Activated CD8-positive, alpha-beta memory T cell treated with anti-CD3 and anti-CD28 coated beads, Interleukin-2, amount 50 U/mL, for 4 hours (primary cell): Measurements from ENCODE around the gene GIT1.

ENCODE experiments used
- DNase-seq: peaks from one replicate; pipeline ENCODE4 v3.0.0-alpha.2; 2020

Gene GIT1

DNA sequence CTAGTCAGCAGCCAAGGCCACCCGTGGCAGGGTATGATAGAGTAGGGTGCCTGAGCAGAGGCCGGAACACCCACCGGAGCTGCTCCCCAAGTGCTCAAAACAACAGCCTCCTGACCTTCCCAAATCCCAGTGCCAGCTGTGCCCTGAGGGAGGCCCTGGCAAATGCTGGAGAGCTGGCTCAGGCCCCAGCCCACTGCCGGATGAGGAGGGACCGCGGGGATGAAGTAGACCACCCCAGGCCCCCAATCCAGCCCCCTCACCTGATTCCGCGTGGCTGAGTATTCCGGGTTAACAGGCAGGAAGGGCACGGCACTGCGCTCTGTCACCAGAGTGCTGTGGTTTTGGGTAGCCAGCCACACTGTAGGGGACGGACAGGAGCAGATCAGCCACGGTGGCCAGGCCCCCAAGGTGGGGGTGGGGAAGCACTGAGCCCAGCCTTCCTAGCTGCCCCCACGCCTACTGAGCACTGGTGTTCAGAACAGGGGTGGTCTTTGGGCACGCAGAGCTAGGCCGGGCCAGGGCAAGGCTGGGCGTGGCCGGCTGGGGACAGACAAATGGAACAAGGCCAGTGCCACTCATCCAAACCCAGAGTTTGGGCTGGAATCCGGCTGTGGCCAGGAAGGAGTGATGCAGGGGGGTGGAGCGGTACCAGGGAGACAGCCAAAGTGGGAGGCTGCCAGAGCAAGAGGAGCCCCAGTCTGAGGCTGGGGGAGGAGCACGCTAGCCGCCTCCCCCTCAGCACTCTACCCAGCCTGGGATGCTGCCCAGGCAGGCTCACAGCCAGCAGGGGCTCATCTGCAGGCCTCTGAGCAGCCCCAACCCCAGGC lies 11.8 kb downstream of the GIT1 start:
- DNase-seq, result peak; percentile 17

DNA sequence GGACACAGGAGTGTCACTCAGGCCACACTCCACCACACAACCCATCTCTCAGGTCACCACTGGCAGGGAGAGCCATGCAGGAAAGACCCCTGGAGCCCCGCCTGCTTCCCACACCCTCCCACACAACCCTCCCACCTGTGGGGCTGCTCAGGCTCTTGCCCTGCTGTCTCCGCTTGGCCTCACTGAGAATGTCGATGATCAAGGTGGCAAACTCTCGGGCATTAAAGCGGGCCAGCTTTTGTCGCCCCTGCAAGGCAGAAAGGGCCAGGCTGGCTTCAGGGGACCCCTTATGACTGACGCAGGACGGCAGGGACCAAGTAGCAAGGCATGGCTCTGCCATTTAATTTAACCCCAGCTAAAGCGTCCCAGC lies 12.5 kb downstream of the GIT1 start:
- no peak for DNase-seq

DNA sequence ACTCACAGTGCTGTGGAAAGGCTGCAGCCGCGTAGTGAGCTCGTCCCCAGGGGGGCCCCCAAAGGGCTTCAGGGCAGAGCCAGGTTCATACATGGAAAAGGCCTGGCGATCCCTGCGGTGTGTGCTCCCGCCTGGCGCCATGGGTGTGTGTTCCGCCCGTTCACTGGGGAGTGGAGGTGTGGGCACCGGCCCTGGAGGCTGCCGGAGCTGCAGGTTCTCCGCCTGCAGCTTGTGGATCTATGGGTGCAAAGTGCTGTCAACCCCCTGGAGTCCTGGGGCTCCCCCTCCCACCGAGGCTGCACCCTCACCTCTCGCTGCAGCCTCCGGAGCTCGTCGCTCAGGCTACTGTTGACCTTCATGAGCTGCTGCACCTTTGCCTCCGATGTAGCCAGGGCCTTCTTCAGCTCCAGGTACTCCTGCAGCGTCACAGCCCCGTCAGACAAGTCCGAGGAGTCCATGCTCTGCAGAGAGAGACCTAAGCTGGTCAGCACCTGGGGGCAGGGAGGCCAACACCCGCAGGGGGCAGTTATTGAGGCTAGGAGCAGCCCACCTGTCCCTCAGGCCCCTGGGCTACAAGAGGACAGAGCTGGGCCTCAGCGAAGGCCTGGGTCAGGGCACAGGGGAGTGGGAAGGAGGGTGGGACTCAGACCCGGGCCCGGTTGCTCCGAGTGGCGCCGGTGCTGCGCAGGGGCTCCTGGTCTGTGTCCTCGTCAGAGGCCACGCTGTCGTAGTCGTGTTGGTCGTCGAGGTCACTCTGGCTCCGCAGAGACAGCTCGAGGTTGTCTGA lies 13.0 kb downstream of the GIT1 start:
- no peak for DNase-seq

DNA sequence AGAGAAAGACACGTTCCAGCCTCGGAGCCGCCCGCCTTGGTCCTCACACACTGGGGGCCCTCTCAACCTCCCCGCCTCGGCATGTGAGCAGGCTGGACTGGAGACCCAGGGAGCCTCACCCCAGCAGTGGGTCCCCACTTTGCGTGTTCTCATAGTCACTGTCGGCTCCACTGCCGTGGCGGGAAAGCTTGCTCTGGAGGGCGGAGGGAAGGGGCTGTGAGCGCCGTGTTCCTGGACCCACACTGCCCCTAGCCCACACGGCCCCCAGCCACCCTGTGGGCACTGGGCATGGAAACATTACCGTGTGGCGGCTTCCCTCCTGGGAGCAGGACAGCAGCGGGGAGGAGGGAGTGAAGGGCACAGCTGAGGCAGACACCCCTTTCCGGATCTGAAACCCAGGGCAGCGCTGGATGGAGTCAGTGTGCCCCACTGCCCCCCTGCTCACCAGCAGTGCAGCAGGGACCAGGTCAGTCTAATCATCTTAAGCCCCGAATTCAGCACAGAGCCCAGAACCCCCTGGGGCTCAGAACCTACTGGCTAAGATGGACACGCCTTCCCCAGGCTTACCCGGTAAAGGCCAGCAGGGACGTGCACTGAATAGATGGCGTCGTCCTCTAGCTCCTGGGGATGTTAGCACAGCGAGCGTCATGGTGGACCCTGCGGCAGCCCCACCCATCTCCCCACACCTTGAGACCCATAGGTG lies 13.8 kb downstream of the GIT1 start:
- peak; percentile 14 for DNase-seq

DNA sequence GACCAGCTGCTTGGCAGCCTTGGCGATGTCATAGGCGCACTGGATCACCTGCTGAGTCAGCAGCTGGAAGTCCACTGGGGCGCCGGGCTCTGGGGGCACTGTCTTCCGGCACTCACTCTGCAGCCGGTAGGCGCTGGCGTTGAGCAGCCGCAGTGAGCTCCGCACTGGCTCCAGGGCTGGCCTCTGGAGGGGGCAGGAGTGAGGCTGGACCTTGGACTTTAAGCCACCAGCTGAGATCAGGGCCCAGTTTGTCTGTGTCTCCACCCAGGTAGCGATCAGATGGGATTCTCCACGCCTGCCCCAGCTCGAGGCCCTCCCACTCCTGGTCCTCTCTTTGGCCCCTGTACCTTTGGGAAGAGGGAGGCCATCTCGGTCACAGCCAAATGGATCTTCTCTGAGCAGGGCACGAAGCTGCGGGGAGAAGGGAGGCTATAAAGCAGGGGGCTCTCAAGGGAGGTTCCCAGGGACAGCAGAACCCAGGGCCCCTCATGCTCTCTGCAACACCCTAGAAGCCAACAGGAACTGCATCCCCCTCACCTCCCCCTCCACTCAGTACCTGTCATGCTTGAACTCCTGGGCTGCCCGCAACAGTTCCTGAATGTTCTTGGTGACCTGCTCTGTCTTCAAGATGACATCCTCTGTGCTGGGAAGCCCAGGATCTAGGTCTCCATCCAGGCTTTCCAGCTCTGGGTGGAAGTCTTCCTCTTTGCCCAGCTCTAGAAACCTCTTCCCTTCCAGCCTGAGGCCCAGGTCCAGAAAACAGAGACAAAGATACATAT lies 14.5 kb downstream of the GIT1 start:
- DNase-seq, result peak; percentile 14

DNA sequence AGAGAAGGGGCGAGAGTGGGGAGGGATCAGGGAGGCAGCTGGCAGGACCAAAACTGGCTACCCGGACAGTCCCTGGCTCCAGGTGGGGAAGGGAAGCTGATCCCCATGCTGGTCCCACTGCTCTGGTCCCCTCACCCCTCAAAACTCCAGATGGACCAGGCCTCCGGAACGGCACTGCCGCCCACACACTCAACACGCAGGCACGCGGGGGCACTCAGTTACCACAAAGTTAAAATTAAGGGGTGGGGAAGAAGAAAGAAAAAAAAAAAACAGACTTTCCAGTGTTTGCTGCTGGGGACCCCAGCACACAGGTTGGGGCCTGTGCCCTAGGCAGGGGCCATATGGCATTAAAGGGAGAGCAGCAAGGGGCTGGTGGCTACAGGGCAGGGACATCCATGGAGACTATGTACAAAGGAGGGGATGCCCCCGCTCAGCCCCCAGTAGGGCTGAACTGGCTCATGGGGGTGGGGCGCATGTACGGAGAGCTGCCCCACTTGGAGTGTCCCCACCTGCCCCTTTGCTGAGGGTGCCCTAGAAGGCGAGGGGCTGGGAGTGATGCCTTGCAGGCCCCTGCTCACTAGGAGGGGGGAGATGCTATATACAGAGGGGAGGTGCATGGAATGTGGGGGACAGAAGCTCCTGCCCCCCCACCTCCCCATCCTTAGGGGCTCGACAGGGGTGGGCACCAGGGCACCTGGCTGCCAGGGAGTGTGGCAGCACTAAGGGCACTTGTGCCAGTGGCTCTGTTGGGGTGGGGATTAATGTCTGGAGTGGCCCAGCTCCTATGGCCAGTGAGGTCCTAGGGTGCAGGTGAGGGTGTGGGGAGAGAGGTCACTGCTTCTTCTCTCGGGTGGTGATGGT lies 15.3 kb downstream of the GIT1 start:
- DNase-seq, result peak; percentile 14

DNA sequence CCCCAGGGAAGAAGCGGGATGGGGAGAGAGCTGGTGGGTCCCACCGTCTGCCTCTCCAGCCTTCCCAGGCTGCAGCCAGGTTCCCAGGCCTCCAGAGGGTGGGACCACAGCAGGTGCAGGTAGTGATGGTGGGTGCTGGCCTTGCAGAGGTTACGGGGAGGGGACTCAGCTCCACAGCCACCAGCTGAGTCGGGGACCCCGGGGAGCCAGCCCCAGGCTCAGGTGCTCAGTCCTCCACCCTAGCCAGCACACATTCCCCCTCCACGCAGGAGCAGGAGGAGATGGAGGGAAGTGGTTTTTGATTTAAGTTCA lies 15.9 kb downstream of the GIT1 start:
- peak; percentile 15 for DNase-seq

DNA sequence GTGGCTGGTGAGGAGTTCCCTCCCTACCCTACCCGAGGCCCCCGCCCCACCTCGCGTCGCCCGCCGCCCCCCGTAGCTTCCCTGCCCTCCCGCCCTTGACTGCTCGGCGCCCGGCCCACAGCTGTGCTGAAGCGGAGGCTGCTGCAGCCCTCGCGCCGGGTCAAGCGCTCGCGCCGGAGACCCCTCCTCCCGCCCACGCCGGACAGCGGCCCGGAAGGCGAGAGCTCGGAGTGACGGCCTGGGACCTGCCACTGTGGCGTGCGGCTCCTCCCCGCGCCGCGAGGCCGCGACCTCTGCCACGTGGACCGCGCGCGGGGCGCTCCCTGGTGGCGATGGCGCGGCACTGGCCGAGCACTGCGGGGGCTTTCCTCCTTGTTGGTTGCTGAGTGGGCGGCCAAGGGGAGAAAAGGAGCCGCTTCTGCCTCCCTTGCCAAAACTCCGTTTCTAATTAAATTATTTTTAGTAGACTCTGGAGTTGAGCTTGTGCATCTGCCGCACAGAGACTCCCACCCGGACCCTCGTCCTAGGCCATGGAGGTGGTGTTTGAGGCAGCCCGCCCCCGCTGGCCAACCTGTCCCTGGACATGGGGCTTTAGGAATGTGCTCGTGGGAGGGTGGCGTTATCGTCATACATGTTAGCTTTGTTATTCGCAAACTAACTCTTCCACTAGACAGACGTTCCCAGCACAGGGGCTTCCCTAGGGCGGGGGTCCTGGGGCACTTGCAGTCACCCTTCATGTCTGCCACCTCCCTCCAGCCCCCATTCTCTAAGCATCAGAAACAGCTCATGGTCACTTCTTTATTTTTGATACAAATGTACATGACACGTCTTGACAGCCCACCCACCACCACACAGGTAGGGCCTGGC lies 16.5 kb downstream of the GIT1 start:
- DNase-seq, result peak; percentile 73

DNA sequence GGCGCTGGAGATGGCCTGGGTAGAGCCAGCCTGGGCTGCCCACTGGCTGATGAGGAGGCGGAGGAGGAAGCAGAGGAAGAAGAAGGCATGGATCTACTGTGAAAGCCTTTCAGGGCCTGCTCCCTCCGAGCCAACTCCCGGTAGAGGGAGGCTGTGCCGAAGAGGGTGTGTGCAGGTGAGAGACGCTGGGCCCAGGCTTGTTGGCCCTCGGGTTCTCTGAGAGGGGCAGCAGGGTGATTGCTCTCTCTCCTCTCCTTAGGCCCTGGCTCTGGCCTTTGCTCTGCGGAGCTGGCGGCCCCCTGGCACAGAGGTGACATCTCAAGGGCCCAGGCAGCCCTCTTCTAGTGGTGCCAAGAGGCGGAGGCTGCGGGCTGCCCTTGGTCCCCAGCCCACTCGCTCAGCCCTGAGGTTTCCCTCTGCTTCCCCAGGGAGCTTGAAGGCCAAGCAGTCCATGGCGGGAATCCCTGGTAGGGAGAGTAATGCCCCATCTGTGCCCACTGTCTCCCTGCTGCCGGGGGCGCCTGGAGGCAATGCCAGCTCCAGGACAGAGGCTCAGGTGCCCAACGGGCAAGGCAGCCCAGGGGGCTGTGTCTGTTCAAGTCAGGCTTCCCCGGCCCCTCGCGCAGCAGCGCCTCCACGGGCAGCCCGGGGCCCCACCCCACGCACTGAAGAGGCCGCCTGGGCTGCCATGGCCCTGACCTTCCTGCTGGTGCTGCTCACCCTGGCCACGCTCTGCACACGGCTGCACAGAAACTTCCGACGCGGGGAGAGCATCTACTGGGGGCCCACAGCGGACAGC lies 17.4 kb downstream of the GIT1 start:
- DNase-seq, result peak; percentile 13

DNA sequence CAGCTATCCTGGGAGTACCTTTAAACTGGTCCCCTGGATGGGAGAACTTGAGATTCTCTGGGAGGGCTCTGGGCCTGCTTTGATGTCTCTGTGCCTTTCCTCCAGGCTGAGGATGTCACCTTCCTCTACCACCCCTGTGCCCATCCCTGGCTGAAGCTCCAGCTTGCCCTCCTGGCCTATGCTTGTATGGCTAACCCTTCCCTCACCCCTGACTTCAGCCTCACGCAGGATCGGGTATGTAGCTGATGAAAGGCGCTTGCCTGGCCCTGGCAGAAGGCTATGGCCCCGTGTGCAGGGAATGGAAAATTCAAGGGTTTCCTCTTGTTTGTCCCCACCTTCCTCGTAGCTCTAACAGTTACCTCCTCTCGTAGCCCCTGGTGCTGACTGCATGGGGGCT lies 18.0 kb downstream of the GIT1 start:
- DNase-seq, result no peak

DNA sequence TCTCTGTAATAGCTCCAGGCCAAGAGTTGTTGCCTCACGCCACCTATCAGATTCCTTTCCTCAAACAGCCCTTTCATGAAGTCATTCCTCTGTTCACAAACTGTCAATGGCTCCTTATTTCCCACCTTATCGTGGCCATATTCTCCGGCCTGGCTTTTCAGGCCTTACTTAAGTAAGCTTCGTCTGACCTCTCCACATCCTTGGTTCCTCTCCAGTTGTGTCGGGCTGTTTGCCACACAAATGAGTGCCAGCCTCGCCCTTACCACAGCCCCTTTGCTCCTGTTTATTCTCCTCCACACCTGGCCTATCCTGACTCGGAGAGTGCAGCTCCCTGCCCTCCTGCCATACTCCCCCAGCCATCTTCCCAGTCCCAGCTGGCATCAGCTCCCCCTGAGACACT lies 18.9 kb downstream of the GIT1 start:
- DNase-seq, result no peak

DNA sequence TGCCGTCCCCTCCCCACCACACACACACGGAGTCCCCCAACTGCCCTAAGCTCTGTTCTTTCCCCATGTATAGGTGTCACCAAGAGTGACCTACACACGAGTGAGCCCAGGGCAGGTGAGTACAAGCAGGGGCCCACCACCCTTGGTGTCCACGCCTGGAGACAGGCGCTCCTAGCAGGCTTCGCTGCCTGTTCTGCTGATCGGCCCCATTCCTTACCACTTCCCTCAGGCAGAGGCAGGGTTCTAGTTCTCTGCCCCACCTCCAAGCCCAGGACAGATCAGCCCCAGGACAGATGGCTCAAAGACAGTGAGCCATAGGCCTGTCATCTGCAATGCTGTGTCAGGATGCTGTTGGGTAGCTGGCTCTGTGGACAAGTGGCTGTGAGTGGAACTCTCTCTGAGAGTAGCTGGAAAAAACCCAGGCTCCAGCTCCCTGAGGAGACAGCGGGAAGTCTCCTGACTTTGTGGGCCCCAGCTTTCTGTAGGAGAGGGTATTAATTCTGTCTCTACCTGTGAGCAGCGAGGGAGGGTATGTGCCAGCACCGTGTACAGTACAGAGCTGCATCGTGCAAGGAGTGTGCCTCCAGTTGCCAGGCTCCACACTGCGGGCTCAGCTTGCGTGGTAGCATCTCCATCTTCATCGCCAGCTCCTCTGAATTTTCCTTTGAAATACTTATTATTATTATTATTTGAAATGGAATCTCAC lies 20.1 kb downstream of the GIT1 start:
- peak; percentile 16 for DNase-seq

DNA sequence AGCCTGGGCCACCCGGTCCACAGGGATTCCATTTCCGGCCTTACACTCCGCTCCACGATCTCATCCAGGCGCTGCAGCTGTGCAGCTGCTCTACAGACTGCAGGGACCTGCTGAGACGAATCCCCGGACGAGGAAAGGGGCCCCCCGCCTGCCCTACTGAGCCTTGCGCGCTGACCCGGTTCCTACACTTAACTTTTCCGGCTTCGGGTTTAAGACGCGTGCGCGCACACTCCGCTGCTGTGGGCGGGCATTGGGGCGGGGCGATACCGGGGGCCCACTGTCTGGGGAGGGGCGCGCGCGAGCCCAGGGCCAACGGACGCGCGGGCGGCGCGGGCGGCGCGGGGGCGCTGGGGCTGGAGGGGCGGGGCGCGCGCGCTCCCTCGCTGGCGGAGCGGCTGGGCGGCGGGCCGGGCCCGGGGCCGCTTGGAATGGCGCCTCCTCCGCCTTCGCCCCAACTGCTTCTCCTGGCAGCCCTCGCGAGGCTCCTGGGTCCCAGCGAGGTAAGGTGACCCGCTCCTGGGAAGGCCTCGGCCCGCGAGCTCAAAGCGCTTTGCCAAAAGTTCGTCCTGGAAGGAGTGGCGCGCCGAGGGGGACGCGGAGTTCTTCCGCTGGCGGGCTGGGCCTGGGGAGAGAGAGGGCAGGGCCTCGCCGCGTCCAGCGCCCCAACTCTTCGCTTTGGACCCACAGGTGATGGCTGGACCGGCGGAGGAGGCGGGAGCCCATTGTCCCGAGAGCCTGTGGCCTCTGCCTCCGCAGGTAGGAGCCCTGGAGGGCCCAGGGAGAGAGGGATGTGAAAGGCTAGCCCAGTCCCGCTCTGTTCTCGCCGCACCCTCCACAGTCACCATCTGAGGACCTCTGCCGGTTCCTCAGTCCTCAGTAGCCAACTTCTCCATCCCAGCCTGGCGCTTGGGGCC lies 20.9 kb downstream of the GIT1 start, which contains the start of gene TP53I13:
Gene TP53I13 (plus strand): TSS at position 371 of the 914 bp plus-strand sequence. CDS start 58 bp downstream, at position 429.
- peak; percentile 93 for DNase-seq

DNA sequence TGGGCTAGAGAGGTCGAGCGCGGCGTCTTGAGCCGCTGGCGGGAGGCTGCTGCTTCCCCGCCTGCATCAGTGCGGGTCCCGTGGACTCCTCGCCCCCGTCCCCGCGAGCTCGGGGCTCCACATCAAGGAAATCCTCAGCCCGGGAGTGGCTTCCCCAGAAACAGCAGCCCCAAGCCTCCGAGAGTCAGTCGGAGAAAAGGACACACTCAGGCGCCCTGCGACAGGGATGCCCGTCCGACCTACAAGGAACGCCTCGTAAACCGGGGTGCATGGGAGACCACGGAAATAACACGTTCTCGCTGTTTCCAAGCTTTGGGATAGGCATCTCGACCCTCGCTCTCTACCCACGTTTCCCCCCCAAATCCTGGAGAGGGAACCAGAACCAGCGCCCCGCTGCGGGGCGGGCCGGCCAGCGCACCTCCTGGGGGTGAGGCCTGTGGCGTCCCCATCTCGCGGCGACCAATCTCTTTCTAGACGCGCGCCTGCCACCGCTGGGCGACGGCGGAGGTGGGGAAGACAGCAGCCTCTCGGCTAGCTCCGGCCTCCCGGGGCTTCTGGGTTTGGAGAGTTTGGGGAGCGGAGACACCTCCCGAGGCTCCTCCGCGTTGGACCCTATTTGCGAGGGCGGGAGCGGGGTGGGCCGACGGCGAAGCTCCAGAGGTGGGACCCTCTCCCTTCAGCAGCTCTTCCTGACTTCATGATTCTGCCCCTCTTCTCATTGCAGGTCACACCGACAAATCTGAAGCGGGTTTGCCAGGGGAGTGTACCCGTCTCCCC lies 21.7 kb downstream of the GIT1 start:
- DNase-seq, result peak; percentile 73

DNA sequence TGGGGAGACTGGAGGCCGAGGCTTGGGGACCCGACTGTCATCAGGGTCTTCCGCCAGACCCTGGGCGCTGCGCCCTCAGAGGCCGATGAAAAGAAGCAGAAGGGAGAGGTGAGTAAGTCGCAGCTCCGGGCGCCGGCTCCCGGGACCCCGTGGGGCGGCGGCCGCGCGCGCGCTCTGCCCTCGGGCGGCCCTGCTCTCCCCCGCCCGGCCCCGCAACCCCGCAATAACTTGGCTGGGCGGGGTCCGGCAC lies 22.2 kb downstream of the GIT1 start:
- DNase-seq, result no peak

DNA sequence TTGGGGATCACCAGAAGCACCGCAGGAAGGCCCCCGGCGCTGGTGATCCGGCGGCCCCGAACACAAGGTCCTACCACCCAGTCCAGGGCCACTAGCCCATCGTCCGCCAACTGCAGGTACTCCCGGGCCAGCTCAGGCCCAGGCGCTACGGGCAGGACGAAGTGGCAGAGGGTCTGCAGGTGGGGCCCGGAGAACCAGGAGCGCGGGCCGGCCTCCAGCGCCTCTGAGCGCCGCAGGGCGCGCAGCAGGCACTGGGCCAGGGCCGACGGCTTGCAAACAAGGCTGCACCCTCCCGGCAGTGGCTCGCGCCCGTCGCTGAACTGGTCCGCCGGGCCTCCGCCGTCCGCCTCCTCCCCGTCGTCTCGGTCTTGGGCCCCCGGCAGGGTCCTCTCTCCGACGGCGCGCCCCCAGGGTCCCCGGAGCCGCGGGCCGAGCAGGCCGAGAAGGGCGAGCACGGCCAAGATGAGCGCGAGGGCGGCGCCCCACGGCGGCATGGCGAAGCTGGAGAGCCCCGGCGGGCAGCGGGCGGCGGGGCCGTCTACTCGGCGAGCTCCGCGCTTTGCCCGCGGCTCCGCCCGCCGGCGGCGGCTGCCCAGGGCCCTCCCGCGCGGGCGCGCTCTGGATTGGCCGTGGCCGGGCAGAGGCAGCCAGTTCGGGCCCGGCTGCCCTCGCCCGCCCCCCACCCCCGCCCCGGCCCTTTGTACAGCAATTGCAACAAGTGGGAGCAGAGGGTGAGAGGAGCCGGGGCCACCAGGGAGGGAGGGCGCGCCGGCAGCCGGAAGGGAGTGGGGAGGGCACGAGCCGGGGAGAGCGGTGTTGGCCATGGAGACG lies 22.8 kb downstream of the GIT1 start, which contains the start of gene ABHD15:
Gene ABHD15 (minus strand): TSS at position 565 of the 831 bp plus-strand sequence. CDS start 71 bp downstream, at position 494.
- peak; percentile 57 for DNase-seq
